Measurements from ENCODE around the gene MAST1.

GRCh38 chr19:12913851-12914690 lies 75.8 kb downstream of the MAST1 start:
- TF ChIP-seq POLR2A (IDR thresholded peaks at IDR 0.05; ENCODE audit: low read length) (no peak), GATA1 (IDR thresholded peaks at IDR 0.05; ENCODE audit: low read depth, low read length) (no peak)

All from erythroblast (primary cell).